NCI-H524 treated with DMSO at 0.1 percent for 48 hours (cell line): ENCODE measurements around the gene SESN1.

Source experiments
- DNase-seq: peaks from one replicate; lab custom pipeline; 2025; lab: John Stamatoyannopoulos, UW

SESN1 gene

GRCh38 chr6:108959972-108960582 lies 134.6 kb downstream of the SESN1 start:
- no peak for DNase-seq

GRCh38 chr6:108958900-108959770 lies 135.5 kb downstream of the SESN1 start:
- DNase-seq, result no peak

DNA sequence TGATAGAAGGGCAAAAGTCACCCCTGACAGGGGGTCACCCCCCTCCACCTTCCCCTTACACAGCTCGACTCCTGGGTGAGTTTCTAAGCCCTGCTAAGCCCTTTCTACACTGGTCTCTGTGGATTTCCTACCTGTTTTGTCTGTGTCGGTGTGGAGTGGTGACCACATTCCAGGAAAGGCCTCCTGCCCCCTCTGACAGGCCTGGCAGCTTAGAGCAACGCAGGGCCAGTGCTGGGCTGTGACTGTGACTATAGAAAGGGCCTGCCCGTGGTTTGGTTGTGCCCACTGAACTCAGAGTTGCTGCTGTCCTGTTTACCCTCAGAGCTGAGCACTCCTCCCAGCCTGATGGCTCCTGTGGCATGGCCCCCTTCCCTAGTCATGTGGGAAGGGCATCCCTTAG lies 137.4 kb downstream of the SESN1 start:
- no peak for DNase-seq

DNA sequence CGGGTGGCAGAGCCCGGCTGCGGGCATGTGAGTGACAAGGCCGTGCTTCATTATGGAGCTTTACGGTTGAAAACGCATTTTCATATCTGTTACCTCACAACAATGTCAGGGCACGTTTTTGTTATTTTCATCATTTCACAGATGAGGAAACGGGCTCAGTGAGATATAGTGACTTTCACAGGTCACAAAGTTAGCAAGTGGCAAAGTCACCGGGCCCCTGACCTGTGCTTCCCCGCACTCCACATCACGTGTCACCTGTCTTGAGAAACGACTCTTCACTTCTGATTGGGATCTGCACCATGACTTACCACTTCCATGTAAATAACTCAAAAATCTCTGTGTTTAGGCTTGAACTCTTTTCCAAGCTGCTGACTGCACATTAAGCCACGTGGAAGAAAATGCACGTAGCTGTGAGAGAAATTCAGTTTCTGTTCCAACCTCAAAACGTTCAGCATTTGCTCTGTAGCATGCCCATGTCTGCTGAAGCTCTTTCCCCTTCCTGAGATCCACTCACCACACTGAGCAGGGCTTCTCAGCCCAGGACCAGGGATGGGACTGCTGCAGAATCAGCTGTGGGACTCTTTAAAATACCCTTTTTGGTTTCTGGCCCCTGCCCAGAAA lies 139.2 kb downstream of the SESN1 start:
- DNase-seq, result no peak

DNA sequence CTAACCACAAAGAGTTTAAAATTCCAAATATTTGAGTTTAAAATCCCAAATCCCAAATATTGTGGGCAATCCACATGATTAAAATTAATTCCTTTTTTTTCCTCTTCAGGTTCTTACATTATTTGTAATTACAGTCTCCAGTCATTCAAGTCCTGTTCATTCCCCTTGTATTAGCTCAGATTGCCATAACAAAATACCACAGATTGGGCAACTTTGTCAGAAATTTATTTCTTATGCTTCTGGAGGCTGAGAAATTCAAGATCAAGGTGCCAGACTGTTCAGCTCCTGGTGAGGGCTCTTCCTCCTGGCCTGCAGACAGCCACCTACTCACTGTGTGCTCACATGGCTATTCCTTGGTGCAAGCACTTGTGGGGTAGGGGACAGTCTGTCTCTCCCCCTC lies 141.0 kb downstream of the SESN1 start:
- no peak for DNase-seq

- DNase-seq, result no peak
Measured at GRCh38 chr6:108952776-108953486, 141.7 kb downstream of the SESN1 start.

DNA sequence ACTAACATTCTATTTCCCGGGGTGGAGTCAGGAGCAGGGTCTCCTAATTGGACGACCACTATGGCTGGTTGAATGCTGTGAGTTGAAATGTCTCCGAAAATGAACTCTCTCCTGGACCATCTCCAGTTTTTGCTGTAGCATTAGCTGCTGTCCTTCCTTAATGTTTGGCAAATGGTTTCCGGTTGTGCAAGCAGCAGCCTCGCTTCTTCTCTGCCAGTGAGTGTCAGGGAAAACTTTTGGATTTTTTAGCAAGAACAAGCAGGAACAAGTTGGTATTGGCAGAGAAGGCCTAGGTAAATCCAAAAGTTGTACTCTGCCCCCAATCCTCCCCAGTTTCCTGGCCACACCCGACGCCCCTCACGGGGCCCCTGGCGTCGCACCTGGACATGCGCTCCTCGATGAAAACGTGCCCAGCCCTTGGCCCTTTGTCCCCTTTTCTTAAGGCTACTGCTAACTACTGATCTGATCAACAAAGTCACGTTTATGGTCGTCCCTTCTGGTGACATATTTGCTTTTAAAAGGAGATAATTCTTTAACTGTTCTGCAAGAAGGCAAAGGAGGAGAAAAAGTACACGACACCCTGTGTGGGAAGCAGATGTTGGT lies 143.2 kb downstream of the SESN1 start:
- no peak for DNase-seq

DNA sequence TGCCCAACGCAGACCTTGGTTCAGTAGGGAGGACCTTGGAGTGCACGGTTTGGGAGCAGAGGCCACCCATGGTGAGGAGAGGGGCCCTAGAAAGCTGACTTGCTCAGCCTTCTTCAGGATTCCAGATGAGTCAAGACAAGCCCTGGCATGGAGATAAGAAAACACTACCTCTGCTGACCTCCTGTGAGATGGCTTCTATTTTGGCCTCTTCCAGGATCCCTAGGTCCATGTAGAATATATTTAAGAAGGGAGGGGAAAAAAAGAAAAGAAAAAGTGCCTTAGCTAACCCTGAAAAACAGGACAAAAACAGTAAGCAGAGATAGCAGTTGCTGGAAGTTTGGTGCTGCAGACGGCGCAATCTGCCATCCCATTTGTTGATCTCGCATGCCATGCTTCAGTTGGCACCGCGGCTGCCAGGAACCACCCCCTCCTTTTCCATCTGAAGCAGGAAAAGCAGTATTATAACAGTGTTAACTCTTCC lies 146.4 kb downstream of the SESN1 start:
- no peak for DNase-seq

GRCh38 chr6:108947114-108947854 lies 147.4 kb downstream of the SESN1 start:
- DNase-seq, result no peak

- no peak for DNase-seq
Measured at GRCh38 chr6:108946695-108947094, 148.0 kb downstream of the SESN1 start.

- no peak for DNase-seq
Measured at GRCh38 chr6:108945681-108946159, 148.9 kb downstream of the SESN1 start.

DNA sequence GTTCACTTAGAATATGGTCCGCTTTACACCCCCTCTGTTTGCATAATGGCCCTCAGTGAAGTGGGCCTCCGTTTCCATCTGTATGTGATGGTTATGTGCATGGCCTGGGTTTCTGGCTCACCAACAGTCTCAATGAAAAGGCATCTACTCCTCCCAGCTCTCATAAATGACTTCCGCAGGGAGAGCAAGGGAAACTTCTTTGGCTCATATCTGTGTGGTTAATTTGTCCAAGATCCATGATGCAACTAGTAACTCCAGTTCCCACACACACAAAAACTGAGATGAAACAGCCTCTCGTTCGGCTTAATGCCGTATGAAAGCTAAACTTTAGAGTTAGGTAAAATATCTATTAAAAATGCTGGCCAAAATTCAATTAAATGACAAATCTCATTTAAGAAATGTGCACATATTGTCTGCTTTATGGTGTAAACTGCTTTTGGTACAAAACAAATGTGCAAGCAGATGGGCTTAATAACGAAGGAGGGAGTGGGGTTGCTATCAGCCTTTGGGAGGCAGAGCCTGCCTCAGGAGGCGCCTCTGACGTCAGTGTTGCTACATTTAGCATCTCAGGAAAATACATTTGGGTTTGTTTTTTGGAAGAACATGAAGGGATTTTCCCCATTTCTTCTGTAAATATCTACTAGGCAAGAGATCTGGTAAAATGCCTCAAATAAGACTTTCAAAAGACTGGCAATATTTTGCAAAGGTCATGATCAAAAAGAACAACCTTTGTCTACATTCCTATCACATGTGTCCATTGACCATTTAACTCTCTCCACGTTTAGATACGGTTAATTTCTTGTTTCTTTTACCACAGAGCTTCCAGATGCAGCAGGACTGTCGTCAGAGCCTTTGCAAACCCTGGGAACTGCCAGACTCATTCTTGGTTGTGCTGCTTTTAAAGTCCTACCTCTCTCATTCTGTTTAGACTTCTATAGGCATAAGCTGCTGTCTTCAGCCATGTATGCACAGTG lies 149.7 kb downstream of the SESN1 start:
- DNase-seq, result no peak

DNA sequence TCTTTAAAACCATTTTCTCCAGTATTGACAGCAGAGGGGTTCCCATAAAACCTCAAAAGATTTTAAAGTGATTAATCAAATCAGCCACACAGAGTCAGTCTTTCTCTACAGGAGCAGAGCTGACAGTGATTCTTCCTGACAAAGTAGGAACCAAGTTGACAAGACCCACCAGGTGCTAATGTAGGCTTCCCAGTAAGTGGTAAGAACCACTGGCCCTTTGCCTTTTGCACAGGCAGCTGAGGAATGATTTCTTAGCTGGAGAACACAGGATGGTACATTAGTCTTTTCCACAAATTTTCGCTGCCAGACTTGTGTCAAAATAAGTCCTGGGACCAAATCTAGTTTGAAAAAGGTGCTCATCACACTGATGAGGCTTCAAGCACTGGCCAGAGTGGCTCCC lies 150.6 kb downstream of the SESN1 start:
- no peak for DNase-seq

GRCh38 chr6:108942556-108943492 lies 151.8 kb downstream of the SESN1 start:
- no peak for DNase-seq

- DNase-seq, result no peak
Measured at GRCh38 chr6:108941859-108942258, 152.8 kb downstream of the SESN1 start.

- no peak for DNase-seq
Measured at GRCh38 chr6:108941281-108941680, 153.4 kb downstream of the SESN1 start.

DNA sequence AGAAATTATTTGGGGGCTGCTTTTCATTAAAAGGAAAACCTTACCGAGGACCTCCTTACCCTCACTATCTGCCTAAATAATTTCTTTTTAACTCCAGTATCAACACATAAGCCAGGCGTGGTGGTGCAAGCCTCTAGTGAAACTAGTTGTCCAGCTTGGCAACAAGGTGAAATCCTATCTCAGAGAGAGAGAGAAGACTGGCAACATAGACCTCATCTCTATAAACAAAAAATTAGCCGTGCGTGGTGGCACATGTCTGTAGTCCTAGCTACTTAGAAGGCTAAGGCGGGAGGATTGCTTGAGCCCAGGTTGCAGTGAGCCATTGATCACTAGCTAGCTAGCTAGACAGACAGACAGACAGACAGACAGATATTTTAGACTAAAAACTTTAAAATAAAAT lies 153.9 kb downstream of the SESN1 start:
- DNase-seq, result no peak

- no peak for DNase-seq
Measured at GRCh38 chr6:108937170-108937569, 157.5 kb downstream of the SESN1 start.
